DLD1 (cell line): ENCODE measurements around the gene TOR4A.
"Not testable (repeated sequence)": the region's sequence is repeated elsewhere in the genome, so short reads cannot be mapped to it uniquely, and the experiment has no call there.

Source experiments
- in situ Hi-C: cut with HindIII; loops from 2 replicates; pipeline ENCODE4 v1.10.0; 2017; ENCODE audit warnings: low sequenced_read_pairs

The TOR4A gene

DNA sequence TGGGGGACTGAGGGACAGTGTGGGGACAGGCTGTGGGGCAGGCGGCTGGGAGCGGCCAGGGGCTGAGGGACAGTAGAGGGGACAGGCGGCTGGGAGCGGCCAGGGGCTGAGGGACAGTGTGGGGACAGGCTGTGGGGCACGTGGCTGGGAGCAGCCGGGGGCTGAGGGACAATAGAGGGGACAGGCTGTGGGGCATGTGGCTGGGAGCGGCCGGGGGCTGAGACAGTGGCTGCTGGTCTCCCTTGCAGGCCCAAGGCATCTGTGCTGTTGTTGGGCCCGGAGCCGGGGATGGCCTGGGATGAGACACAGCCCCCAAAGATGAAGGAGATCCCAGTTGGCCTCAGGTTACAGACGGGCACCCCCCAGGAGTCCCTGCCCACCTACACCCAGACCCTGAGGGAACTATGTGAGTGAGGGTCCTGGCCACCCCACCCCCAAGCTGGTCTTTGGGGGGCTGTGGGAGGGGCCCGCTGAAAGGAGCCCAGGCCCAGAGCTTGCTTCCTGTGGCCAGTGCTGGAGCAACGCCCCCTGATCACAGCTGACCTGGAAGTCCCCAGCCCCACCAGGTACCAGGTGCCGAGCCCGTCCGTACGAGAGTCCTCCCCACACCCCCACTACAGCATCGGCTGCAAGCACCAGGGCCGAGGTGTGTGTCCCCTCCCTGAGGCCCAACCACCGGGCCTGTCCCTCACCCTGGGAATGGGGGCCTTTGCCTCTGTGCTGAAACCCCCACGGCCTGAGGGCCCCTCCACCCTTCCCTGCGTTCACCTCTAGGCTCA is 25.8 kb upstream of the TOR4A start:
- in situ Hi-C loops, result no loop called here

DNA sequence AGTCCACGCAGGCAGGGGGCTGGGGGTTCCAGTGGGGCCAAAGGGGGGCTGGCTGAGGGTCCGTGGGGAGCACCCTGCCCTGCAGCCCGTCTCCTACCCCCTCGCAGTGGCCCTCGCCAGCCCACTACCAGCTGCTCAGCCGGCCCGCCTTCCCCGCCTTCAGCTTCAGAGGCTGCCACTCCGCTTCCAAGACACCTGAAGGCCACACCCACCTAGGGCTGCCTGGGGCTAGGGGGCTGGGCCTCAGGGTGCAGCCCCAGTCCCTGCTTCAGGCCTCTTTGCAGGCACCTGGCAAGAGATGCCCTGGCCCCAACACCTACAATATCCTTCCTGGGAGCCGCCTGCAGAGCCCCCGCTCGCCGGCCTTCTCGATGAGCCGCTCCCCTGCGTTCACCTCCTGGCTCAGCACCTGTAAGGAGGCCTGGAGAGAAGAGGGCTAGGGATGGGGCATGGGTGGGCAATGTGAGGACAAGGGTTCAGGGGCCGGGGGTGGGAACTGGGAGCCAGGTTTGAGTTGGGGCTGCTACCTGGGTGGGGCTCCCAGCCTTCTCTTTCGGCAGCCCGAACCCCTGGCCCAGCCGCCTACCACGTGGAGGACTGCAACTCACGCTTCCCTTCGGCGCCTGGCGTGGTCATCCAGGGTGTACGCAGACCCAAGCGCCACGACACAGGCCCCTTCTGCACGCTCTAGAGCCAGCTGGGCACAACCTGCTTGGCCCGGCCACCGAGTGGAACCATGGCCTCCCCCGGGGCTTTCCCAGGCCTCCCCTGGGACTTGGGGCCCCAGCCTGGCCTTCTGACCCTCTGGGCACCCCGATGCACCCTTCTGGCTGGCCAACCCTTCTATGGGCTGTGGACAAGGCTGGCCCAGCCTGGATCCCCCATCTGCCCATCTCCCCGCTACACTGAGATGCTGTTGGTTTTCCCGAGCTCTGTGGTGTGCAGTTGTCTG is 24.7 kb upstream of the TOR4A start:
- in situ Hi-C loops, result no loop called here

DNA sequence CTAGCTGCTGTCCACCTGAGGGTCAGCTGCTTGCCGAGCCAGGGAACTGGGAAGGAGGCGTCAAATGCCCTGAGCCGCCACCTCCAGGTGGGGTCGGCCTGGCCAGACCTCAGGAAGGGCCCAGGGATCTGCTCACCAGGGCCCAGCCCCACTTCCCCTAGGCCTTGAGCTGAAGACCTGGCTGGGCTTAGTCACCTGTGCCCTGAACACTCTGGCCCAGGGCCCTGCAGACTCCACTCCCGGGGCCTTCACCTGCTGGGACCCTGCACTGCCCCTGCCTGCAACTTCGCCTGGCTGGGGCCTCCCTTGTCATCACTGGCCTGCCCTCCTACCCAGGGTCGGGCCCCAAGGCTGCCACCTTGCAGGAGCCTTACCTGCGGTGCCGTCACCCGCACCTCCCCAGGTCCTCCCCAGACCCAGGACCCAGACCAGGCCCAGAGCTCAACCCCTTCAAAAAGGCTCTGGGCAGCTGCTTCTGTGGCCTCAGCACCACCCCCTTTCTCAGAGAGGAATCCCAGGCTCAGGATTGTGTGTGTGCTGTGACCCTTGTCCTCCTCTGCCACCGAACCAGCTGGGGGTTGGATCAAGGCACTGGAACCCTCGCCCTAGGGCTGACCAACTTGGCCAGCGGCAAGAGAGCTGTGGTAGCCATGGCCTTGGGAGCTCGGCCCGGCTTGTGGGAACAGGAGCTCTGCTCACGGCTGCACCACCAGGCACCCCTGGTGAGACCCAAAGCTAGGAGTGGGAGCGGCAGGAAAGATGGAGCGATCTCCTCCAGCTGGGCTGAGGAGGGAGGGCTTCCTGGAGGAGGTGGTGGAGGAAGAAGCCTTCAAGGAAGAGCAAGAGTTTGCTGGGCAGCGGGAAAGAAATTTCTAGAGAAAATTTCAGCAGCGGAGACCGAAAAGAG is 23.6 kb upstream of the TOR4A start:
- in situ Hi-C loops, result no loop called here

DNA sequence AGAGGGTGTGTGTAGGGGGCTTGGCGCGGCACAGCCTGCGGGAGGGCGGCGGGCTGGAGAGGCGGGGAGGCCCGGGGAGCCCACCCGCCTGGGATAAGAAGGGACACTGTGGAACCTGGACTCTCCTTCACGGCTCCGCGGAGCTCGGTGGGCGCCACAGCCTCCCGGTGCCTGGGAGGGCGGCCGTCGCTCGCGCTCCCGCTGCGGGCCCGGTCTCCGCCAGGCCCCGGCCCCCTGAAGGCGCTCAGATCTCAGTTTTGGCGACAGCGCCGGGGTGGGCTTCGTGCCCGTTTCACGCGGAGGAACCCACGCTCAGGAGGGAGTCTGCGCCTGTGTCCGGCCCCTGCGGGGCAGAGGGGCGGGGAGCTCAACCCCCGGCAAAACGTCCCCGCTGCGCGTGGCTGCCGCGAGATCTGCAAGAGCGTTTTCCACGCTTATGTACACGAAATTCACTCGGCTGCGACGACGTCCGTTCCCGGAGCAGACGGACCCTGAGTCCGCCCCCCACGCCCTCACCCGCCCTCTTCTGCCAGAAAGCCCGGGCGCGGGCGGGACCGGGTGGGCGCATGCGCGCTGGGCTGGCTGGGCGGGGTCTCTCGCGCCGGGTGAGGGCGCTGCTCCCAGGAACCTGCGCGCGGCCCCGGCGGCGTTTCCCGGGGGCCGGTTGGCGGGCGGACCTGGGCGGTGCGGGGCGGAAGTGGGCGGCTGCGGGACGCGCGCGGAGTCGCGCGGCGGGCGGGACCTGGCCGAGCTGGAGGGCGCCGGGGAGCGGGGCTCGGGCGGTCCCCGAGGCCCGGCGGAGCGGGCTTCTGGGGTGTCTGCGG is 22.7 kb upstream of the TOR4A start, which contains the start of gene NELFB:
Gene NELFB, plus strand, starts transcription at position 704 of the 824 bp plus-strand sequence.
- in situ Hi-C loops, result no loop called here

DNA sequence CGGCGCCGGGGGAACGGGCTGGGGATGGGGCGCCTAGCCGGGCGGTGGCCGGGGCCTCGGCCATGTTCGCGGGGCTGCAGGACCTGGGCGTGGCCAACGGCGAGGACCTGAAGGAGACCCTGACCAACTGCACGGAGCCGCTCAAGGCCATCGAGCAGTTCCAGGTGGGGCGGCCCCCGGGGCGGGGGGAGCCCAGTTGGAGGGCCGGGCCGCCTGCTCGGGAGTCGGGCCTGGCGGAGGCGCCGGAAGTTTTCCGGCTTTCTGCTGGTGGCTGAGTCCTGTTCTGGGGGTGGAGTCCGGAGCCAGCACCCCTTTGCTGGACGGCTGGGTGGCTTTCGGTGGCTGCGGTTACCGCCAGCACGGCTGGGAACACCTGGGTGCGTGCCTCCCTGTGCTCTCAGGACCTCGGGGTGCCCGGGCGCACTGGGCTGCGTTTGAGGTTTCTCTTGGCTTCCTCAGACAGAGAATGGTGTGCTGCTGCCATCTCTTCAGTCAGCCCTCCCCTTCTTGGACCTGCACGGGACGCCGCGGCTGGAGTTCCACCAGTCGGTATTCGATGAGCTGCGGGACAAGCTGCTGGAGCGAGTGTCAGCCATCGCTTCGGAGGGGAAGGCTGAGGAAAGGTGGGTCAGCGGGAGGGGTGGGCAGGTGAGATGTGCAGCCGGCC is 21.9 kb upstream of the TOR4A start:
- in situ Hi-C loops, result no loop called here

DNA sequence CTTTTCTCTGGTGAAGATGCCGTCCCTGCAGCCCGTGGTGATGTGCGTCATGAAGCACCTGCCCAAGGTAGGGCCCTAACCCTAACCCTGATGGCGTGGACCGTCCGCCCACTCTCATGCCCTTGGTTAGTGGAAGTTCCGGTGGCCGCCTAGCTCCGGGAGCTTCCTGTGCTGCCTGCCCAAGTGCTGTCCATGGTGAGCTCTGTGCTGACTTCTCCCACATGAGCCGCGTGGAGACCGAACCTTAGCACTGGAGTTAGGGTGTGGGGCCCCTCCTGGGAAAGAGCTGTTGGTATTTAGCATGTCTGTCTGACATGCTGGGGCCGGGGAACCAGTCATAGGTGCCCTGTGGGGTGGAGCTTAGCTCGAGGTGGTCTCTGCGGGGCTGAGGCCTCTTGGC is 21.2 kb upstream of the TOR4A start:
- in situ Hi-C loops, result no loop called here

DNA sequence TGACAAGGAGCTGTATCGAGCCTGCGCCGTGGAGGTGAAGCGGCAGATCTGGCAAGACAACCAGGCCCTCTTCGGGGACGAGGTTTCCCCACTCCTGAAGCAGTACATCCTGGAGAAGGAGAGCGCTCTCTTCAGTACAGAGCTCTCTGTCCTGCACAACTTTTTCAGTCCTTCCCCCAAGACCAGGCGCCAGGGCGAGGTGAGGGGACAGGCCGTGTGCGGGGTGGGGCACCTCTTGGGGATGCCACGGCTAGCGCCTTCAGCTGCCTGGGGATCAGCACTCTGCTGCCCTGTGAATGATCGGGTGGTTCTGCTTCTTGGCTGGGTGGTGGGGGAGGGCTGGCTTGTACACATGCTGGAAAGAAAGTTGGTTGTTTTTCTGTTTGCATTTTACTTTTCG is 20.7 kb upstream of the TOR4A start:
- in situ Hi-C loops, result no loop called here

DNA sequence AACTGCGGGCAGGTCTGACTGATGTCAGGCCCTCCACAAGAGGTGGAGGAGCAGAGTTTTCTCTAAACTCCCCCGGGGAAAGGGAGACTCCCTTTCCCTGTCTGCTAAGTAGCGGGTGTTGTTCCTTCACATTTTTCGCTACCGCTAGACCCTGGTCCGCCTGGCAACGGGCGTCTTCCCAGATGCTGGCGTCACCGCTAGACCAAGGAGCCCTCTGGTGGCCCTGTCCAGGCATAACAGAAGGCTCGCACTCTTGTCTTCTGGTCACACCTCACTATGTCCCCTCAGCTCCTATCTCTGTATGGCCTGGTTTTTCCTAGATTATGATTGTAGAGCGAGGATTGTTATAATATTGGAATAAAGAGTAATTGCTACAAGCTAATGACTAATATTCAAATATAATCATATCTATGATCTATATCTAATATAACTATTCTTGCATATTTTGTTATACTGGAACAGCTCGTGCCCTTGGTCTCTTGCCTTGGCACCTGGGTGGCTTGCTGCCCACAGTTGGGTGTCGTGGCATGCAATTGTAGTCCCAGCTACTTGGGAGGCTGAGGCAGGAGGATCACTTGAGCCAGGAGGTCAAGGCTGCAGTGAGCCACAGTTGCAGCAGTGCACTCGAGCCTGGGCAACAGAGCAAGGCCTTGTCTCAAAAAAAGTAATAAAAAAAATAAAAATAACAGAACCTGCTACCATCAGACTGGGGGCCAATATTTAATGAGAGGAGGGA is 15.2 kb upstream of the TOR4A start:
- in situ Hi-C loops, result not testable (repeated sequence)

DNA sequence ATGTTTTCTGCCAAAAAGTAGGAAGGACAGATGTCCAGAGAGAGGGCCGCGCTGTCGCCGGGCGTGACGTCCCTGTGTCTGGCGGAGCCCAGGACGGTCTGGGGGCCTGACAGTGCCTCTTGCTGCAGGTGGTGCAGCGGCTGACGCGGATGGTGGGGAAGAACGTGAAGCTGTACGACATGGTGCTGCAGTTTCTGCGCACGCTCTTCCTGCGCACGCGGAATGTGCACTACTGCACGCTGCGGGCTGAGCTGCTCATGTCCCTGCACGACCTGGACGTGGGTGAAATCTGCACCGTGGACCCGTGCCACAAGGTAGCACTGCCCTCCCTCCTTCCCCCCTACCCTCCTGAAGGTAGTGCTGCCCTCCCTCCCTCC is 14.6 kb upstream of the TOR4A start:
- in situ Hi-C loops, result no loop called here

DNA sequence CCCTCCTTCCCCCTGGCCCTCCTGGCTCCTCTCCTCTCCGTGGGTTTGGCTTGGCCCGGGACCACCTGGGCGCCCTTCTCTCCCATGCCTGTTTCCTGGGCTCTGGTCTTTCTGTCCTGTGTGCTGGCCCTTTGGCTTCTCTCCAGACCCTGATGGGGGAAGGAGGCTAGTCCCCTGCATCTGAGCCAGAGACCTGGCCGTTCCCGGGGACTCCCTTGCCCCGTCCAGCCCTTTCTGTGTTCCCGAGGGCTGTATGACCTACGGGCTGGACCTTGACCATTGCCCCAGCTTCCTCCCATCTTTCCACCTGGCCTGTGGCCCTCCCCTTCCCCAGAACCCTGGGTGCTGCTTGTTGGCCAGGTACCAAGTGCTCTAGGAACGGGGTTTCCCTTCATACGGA is 14.0 kb upstream of the TOR4A start:
- in situ Hi-C loops, result no loop called here

DNA sequence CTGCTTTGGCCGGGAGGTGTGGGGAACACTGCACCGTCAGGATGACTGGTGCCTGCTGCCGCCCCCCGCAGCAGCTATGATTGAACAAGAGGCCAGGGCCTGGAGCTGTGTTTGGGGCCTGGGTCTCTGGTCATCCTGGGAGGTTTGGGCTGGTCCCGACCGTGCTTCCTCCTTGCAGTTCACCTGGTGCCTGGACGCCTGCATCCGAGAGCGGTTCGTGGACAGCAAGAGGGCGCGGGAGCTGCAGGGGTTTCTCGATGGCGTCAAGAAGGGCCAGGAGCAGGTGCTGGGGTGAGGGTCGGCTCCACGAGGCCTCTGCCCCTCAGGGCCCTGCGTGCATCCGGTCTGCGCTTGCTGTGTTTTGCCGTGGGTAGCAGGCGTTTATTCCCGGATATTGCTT is 13.5 kb upstream of the TOR4A start:
- in situ Hi-C loops, result no loop called here

DNA sequence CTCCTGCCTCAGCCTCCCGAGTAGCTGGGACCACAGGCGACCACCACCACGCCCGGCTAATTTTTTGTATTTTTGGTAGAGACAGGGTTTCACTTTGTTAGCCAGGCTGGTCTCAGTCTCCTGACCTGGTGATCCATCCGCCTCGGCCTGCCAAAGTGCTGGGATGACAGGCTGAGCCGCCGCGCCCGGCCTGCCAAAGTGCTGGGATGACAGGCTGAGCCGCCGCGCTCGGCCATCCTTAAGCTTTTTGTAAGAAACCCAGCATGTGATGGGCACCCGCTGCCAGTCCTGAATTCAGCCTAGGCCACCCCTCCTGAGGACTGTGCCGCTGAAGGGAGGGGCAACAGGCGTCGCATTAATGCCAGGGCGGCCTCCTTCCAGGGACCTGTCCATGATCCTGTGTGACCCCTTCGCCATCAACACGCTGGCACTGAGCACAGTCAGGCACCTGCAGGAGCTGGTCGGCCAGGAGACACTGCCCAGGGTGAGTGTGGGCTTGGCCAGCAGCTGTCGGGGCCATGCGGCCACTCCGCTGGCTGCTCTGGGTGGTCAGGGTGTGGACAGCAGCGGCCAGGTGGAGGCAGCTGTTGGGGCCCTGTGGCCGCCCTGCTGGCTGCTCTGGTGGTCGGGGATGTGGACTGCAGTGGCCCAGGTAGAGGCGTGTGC is 11.9 kb upstream of the TOR4A start:
- in situ Hi-C loops, result no loop called here

DNA sequence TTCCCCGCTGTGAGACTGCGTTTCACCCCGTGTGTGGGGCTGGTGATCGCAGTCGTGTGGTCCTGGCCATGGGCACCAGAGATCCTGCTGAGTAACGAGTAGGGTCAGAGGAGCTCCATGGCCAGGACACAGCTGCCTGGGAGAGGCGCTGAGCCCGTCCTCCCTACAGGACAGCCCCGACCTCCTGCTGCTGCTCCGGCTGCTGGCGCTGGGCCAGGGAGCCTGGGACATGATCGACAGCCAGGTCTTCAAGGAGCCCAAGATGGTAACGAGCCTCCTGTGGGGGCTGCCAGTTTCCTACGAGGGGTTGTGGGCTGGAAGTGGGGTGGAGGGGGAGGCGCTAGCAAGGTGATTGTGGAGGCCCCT is 11.4 kb upstream of the TOR4A start:
- in situ Hi-C loops, result no loop called here

DNA sequence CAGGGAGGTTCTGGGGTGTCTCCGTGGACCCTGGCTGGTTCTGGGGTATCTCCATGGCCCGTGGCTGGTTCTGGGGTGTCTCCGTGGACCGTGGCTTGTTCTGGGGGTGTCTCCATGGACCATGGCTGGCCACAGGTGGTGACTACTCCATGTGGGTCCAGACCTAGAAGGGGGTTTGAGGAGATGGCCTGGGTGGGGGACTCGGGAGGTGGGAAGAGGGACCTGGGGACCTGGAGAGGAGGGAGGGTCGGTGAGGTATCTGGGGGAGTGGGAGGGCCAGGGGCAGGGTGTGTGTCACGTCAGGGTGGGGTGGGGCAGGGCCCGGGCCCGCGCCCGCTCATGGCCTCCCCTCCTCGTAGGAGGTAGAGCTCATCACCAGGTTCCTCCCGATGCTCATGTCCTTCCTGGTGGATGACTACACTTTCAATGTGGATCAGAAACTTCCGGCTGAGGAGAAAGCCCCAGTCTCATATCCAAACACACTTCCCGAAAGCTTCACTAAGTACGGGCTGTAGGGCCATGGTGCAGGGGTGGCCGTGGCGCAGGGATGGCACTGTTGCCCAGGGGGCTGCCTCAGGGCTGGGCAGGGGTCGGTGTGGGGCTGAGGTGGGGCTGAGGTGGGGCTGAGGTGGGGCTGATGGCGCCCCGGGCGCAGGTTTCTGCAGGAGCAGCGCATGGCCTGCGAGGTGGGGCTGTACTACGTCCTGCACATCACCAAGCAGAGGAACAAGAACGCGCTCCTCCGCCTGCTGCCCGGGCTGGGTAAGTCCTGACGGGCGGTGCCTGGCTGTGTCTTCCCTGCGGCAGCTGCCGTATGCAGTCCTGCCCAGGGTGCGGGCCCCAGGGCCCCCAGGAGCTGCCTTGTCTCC is 10.7 kb upstream of the TOR4A start:
- in situ Hi-C loops, result no loop called here

DNA sequence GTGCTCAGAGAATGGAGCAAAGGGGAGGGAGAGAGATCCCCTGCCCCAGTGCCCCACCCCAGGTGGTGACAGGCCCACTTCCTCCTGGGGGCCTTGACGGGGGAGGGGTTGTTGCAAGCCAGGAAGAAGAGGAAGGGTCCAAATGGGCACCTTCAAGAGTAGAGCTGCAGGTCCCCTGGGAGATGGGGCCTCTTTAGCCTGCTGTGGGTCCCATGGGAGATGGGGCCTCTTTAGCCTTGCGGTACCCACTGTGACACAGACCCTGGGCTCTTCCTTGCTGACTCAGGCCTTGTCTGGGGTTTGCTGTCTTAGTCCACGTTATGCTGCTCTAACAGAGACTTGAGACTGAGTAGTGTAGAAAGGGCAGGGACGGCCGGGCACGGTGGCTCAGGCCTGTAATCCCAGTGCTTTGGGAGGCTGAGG is 9.6 kb upstream of the TOR4A start:
- in situ Hi-C loops, result no loop called here

DNA sequence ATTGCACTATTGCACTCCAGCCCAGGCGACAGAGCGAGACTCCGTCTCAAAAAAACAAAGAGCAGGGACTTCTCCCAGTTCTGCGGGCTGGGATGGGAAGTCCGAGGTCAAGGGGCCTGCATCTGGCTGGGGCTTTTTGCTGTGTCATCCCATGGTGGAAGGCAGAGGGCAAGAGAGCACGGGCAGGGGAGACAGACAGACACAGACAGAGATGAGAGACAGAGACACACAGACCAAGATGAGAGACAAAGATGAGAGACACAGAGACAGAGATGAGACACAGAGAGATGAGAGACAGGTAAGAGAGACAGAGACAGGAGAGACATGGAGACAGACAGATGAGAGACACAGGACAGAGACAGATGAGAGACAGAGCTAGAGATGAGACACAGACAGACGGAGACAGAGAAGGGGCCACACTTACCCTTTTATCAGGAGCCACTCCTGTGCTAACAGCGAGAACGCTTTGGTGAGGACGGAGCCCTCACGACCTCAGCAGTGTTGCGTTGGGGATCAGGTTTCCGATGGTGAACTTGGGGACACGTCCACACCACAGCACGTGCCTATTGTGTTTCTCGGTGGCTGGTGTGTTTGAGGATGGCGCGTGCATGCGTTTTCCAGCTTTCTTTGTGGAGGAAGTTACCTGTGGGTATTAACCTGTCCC is 8.9 kb upstream of the TOR4A start:
- in situ Hi-C loops, result no loop called here

DNA sequence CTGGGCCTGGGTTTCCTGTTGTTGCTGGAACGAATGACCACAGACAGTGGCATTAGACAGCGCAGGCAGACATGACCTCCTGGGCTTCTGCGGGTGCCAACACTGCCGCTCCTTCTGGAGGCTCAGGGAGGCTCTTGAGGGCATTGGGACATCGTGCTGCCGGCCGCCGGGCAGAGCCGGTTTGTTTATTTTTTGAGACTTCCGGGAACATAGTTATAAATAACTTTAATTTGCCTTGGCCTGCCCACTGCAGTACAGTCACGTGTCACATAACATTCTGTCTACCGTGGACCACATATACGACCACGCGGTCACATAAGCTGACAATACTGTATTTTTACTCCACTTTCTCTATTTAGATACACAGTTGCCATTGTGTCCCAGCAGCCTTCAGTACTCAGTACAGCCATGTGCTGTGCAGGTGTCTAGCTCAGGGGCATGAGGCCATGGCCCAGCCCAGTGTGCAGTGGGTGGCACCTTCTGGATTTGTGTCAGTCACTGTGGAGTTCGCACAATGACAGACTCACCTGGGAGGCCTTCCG is 8.2 kb upstream of the TOR4A start:
- in situ Hi-C loops, result no loop called here
